ENCODE results near the gene AFAP1L1.

DNA sequence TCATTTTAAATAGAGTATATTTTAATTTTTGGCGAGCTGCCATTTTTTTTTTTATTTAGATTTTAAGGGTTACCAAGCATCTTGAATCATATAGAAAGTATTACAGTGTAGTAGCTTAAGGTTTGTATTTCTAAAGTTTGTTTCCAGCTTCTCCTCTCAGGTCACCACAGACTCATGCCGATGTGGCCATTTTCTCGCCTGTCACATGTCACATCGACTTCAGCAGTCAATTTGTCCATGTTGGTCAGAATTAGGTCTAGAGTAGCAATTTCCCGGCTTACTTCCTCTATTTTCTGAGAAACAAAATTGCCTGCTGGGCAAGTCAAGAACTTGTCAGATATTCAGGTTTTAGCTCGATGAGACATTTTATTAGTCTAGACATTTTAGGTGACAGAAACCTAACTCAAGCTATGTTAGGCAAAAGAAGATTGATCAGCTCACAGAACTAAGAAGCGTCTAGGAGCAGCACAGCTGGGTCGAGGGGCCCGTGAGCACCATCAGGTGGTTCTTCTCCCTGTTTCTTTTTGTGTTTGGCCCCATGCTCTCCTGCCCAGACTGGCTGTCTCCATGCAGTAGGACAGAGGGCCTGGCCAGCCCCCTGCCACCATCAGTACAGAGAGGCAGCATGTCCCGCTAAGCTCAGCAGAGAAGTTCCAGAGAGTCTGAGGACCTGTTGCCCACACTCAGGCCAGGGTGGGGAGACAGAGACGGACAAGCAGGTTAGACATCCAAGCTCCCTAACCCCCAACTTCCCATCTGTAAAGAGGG is 48.4 kb upstream of the AFAP1L1 start:
- TF ChIP-seq ZBTB8A (CRISPR knock-in tag; IDR thresholded peaks at IDR 0.05; ENCODE audit: borderline replicate concordance, low read depth) (no peak), BRD4 (CRISPR knock-in tag; IDR thresholded peaks at IDR 0.05) (no peak), EZH2 (conservative IDR thresholded peaks at IDR 0.05; ENCODE audit: low read depth, low read length) (no peak), HNRNPLL (IDR thresholded peaks at IDR 0.05; ENCODE audit: low read depth, low read length, poor library complexity, severe bottlenecking) (no peak), RARA (CRISPR knock-in tag; IDR thresholded peaks at IDR 0.05) (no peak)
- TF ChIP-seq, protein P1, sequence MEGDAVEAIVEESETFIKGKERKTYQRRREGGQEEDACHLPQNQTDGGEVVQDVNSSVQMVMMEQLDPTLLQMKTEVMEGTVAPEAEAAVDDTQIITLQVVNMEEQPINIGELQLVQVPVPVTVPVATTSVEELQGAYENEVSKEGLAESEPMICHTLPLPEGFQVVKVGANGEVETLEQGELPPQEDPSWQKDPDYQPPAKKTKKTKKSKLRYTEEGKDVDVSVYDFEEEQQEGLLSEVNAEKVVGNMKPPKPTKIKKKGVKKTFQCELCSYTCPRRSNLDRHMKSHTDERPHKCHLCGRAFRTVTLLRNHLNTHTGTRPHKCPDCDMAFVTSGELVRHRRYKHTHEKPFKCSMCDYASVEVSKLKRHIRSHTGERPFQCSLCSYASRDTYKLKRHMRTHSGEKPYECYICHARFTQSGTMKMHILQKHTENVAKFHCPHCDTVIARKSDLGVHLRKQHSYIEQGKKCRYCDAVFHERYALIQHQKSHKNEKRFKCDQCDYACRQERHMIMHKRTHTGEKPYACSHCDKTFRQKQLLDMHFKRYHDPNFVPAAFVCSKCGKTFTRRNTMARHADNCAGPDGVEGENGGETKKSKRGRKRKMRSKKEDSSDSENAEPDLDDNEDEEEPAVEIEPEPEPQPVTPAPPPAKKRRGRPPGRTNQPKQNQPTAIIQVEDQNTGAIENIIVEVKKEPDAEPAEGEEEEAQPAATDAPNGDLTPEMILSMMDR (CRISPR knock-in tag; IDR thresholded peaks at IDR 0.05): no peak
- TF ChIP-seq, protein P2, sequence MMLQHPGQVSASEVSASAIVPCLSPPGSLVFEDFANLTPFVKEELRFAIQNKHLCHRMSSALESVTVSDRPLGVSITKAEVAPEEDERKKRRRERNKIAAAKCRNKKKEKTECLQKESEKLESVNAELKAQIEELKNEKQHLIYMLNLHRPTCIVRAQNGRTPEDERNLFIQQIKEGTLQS (CRISPR knock-in tag; IDR thresholded peaks at IDR 0.05): no peak

Data from HepG2 (cell line).